PFSK-1 (cell line): ENCODE data around the gene CCDC172.

Experiments used
- POLR2AphosphoS5 ChIP-seq: IDR thresholded peaks from 2 replicates; pipeline ENCODE4 v1.6.1; 2012; ENCODE audit warnings: low read depth, mild to moderate bottlenecking, control low read depth, low read length, moderate library complexity
- REST ChIP-seq, 2 experiments: IDR thresholded peaks; 2 replicates each; pipeline versions ENCODE4 v1.6.1 to v1.8.0; 2011 to 2012; ENCODE audit warnings: low read depth in 2 of 2, low read length in 2 of 2, control low read depth in 1 of 2, inconsistent platforms in 1 of 2, mild to moderate bottlenecking in 1 of 2, moderate library complexity in 1 of 2; ENCODE audit not compliant: insufficient read depth in 1 of 2
- TAF1 ChIP-seq: IDR thresholded peaks from 2 replicates; pipeline ENCODE4 v1.6.1; 2012; ENCODE audit warnings: low read length, control low read depth, borderline replicate concordance; ENCODE audit not compliant: insufficient read depth

DNA sequence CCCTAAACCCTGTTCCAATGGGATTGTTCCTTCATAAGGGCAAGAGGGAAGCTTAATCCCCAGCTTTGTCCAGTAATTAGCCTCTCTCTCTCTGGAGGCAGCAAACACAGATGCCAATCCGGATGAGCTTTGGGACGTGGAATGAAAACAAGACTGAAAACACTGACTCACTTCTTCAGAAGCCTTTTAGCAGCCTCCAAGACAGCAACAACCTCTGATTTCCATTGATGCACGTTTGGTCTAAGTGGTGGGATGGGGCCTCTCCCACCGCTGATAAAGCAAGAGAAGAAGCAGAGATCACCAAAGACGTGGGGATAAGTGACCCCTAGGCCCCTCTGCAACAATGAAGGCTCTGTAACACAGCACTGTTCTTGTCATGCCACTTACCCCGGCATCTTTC is 45.4 kb upstream of the CCDC172 start:
- TF ChIP-seq TAF1 = no peak
- TF ChIP-seq POLR2AphosphoS5 = no peak
- TF ChIP-seq REST (IDR thresholded peaks at IDR 0.05; ENCODE audit: insufficient read depth in 1 of 2, low read depth in 2 of 2, low read length in 2 of 2) = no peak
